DMS114 treated with DMSO at 0.1 percent for 48 hours (cell line): Measurements from ENCODE around the gene PPP1R2B.
"Not testable (repeated sequence)": the region's sequence is repeated elsewhere in the genome, so short reads cannot be mapped to it uniquely, and the experiment has no call there.

Source experiments
- DNase-seq: peaks from one replicate; lab custom pipeline; 2025; ENCODE audit not compliant: unreplicated experiment; lab: John Stamatoyannopoulos, UW

Gene PPP1R2B

GRCh38 chr5:156850206-156850751, at the start of gene PPP1R2B:
TSS of gene PPP1R2B (plus strand) at chr5:156850295. CDS start at chr5:156850563, 268 bp downstream.
- no peak for DNase-seq

GRCh38 chr5:156800929-156801328, 49.2 kb upstream of the PPP1R2B start:
- no peak for DNase-seq

- DNase-seq: no peak
These were observed 47.6 kb upstream of the PPP1R2B start for GRCh38 chr5:156802501-156802900.

- no peak for DNase-seq
These were observed 46.7 kb upstream of the PPP1R2B start for GRCh38 chr5:156803404-156803803.

- DNase-seq: no peak
These were observed 37.1 kb upstream of the PPP1R2B start for GRCh38 chr5:156812959-156813358.

GRCh38 chr5:156815988-156816599, 34.0 kb upstream of the PPP1R2B start:
- peak; percentile 9 for DNase-seq

- DNase-seq: no peak
These were observed 30.6 kb upstream of the PPP1R2B start for GRCh38 chr5:156819537-156819936.

- DNase-seq: no peak
These were observed 30.0 kb upstream of the PPP1R2B start for GRCh38 chr5:156819967-156820581.

- no peak for DNase-seq
These were observed 25.9 kb upstream of the PPP1R2B start for GRCh38 chr5:156824241-156824640.

- peak; percentile 37 for DNase-seq
These were observed 25.3 kb upstream of the PPP1R2B start for GRCh38 chr5:156824800-156825199.

- no peak for DNase-seq
These were observed 24.4 kb upstream of the PPP1R2B start for GRCh38 chr5:156825688-156826087.

- no peak for DNase-seq
These were observed 23.9 kb upstream of the PPP1R2B start for GRCh38 chr5:156826150-156826549.

- DNase-seq: no peak
These were observed 15.2 kb upstream of the PPP1R2B start for GRCh38 chr5:156834916-156835315.

- DNase-seq: peak; percentile 10
These were observed 14.2 kb upstream of the PPP1R2B start for GRCh38 chr5:156835905-156836304.

- DNase-seq: no peak
These were observed 13.2 kb upstream of the PPP1R2B start for GRCh38 chr5:156836846-156837245.

- DNase-seq: no peak
These were observed 11.1 kb upstream of the PPP1R2B start for GRCh38 chr5:156838961-156839360.

GRCh38 chr5:156841737-156842136, 8.4 kb upstream of the PPP1R2B start:
- DNase-seq: no peak

- no peak for DNase-seq
These were observed 3.2 kb upstream of the PPP1R2B start for GRCh38 chr5:156846914-156847313.

GRCh38 chr5:156848447-156848846, 1.6 kb upstream of the PPP1R2B start:
- DNase-seq: not testable (repeated sequence)

- DNase-seq: no peak
These were observed 1.8 kb downstream of the PPP1R2B start for GRCh38 chr5:156851880-156852279.

- DNase-seq: not testable (repeated sequence)
These were observed 3.0 kb downstream of the PPP1R2B start for GRCh38 chr5:156853055-156853454.

- no peak for DNase-seq
These were observed 15.3 kb downstream of the PPP1R2B start for GRCh38 chr5:156865427-156865826.

- no peak for DNase-seq
These were observed 20.4 kb downstream of the PPP1R2B start for GRCh38 chr5:156870498-156870839.
